Endodermal cell (in vitro differentiated cells): ENCODE data around the gene LRRC10B. TPM values are rescaled to one million over a fixed set of nuclear protein-coding genes. Genes with fewer than 3 reads are reported as not detected.

ENCODE experiments used
- DNase-seq: peaks from one replicate; pipeline ENCODE4 v3.0.0-alpha.2; 2017
- H3K27ac ChIP-seq: 2 replicates; pipeline ENCODE4 v1.5.1; 2013; ENCODE audit warnings: mild to moderate bottlenecking, low read depth, low read length, moderate library complexity
- H3K27me3 ChIP-seq: 2 replicates; pipeline ENCODE4 v1.6.1; 2013; ENCODE audit warnings: mild to moderate bottlenecking, low read length, moderate library complexity; ENCODE audit not compliant: insufficient read depth, control insufficient read depth, poor library complexity, severe bottlenecking
- H3K36me3 ChIP-seq: 2 replicates; pipeline ENCODE4 v1.7.0; 2013; ENCODE audit warnings: mild to moderate bottlenecking, low read length, moderate library complexity; ENCODE audit not compliant: control insufficient read depth, insufficient read depth
- H3K4me1 ChIP-seq: one replicate; pipeline ENCODE4 v1.7.0; 2013; ENCODE audit warnings: low read length; ENCODE audit not compliant: control insufficient read depth, insufficient read depth
- H3K4me3 ChIP-seq: 2 replicates; pipeline ENCODE4 v1.5.1; 2013; ENCODE audit warnings: mild to moderate bottlenecking, low read length, moderate library complexity
- H3K9ac ChIP-seq: 2 replicates; pipeline ENCODE4 v1.6.1; 2013; ENCODE audit warnings: mild to moderate bottlenecking, low read length, moderate library complexity; ENCODE audit not compliant: poor library complexity, severe bottlenecking; ENCODE audit errors: extremely low read depth
- H3K9me3 ChIP-seq: 2 replicates; pipeline ENCODE4 v1.6.1; 2013; ENCODE audit warnings: mild to moderate bottlenecking, low read length, moderate library complexity; ENCODE audit not compliant: control insufficient read depth
- H3K27ac Mint-ChIP-seq: 2 replicates; pipeline ENCODE4 v1.8.0; 2020; ENCODE audit warnings: mixed read lengths
- H3K27me3 Mint-ChIP-seq: 2 replicates; pipeline ENCODE4 v1.8.0; 2021; ENCODE audit warnings: mild to moderate bottlenecking, mixed read lengths; ENCODE audit not compliant: insufficient read depth
- H3K36me3 Mint-ChIP-seq: 2 replicates; pipeline ENCODE4 v1.8.0; 2020; ENCODE audit warnings: low read depth, mixed read lengths
- H3K4me1 Mint-ChIP-seq: 2 replicates; pipeline ENCODE4 v1.8.0; 2020; ENCODE audit warnings: mixed read lengths
- H3K4me3 Mint-ChIP-seq: 2 replicates; pipeline ENCODE4 v1.8.0; 2020; ENCODE audit warnings: mild to moderate bottlenecking, moderate library complexity, mixed read lengths
- H3K9me3 Mint-ChIP-seq: 2 replicates; pipeline ENCODE4 v1.8.0; 2020; ENCODE audit warnings: mild to moderate bottlenecking, mixed read lengths
- CTCF ChIP-seq: fragments of 200-600 bp; sonication (generic); conservative IDR thresholded peaks from 2 replicates; pipeline ENCODE4 v1.5.0; 2021; ENCODE audit warnings: antibody characterized with exemption, mild to moderate bottlenecking
- WGBS, 2 experiments: methylation state at CpG; one replicate each; pipeline versions ENCODE4 v1.1.5 to v1.1.7; 2013; ENCODE audit warnings: missing lambda C conversion rate in 2 of 2, mixed read lengths in 1 of 2; ENCODE audit not compliant: insufficient coverage in 1 of 2, insufficient read length in 1 of 2; 5-methylcytosine and 5-hydroxymethylcytosine counted together
- total RNA-seq, 2 donors: library from RNA; stranded (reverse); fragmentation: NEBNext Ultra II Directional in 1 of 2; extraction: Animal tissue kit (Norgen Biotek cat#: 25700) in 1 of 2; gene quantifications; 2 replicates in 1 of 2; 3 replicates in 1 of 2; pipeline ENCODE4 v1.2.1, GENCODE V29; 2021

LRRC10B gene
- total RNA-seq, 2 donors from 2014 or later = 0.11 to 0.69 TPM

GRCh38 chr11:61553373-61554171 is 45.0 kb downstream of the LRRC10B start:
- H3K4me1 Mint-ChIP-seq = peaks cover 15% of the 10 kb centered on the region
- H3K4me3 Mint-ChIP-seq = no peak overlapping the region
- 75 to 79% methylated on average over 8 to 15 of the region's 15 CpGs for WGBS, 2 experiments
- no peak overlapping the region for H3K4me3 ChIP-seq
- peaks cover 42% of the 10 kb centered on the region for H3K27me3 Mint-ChIP-seq
- H3K36me3 Mint-ChIP-seq = no peaks in the 10 kb centered on the region
- no peak overlapping the region for H3K9ac ChIP-seq
- no peaks in the 10 kb centered on the region for H3K36me3 ChIP-seq
- H3K27ac ChIP-seq = no peak overlapping the region
- no peaks in the 10 kb centered on the region for H3K9me3 ChIP-seq
- TF ChIP-seq CTCF = no peak
- no peaks in the 10 kb centered on the region for H3K9me3 Mint-ChIP-seq
- H3K27me3 ChIP-seq = peaks cover 40% of the 10 kb centered on the region
- no peak for DNase-seq
- no peak overlapping the region for H3K27ac Mint-ChIP-seq
- no peaks in the 10 kb centered on the region for H3K4me1 ChIP-seq

- H3K27ac Mint-ChIP-seq = no peak overlapping the region
- H3K4me3 Mint-ChIP-seq = no peak overlapping the region
- Histone ChIP-seq H3K27me3 (peaks cover 44% of the 10 kb centered on the region), H3K36me3 (no peaks in the 10 kb centered on the region), H3K9ac (no peak overlapping the region), H3K4me1 (no peaks in the 10 kb centered on the region), H3K4me3 (no peak overlapping the region), H3K9me3 (no peaks in the 10 kb centered on the region), H3K27ac (no peak overlapping the region)
- peaks cover 46% of the 10 kb centered on the region for H3K27me3 Mint-ChIP-seq
- no peak for DNase-seq
- peaks cover 15% of the 10 kb centered on the region for H3K4me1 Mint-ChIP-seq
- H3K9me3 Mint-ChIP-seq = no peaks in the 10 kb centered on the region
- H3K36me3 Mint-ChIP-seq = no peaks in the 10 kb centered on the region
- no peak for TF ChIP-seq CTCF
- WGBS, 2 experiments = 59 to 79% methylated on average over 2 to 13 of the region's 13 CpGs
Observed at GRCh38 chr11:61554172-61554988, 45.8 kb downstream of the LRRC10B start.

GRCh38 chr11:61555051-61555969 is 46.8 kb downstream of the LRRC10B start:
- peak; percentile 81 for TF ChIP-seq CTCF
- H3K4me3 Mint-ChIP-seq = peak overlapping the region; percentile 34
- Histone ChIP-seq H3K27me3 (peaks cover 53% of the 10 kb centered on the region), H3K9me3 (no peaks in the 10 kb centered on the region), H3K9ac (no peak overlapping the region), H3K36me3 (no peaks in the 10 kb centered on the region), H3K4me3 (no peak overlapping the region), H3K27ac (no peak overlapping the region), H3K4me1 (no peaks in the 10 kb centered on the region)
- no peak overlapping the region for H3K27ac Mint-ChIP-seq
- 10 to 11% methylated on average over 29 to 57 of the region's 57 CpGs for WGBS, 2 experiments
- peaks cover 46% of the 10 kb centered on the region for H3K27me3 Mint-ChIP-seq
- H3K36me3 Mint-ChIP-seq = no peaks in the 10 kb centered on the region
- H3K4me1 Mint-ChIP-seq = peaks cover 15% of the 10 kb centered on the region
- no peaks in the 10 kb centered on the region for H3K9me3 Mint-ChIP-seq
- peak; percentile 72 for DNase-seq
